Left ventricle myocardium superior (tissue), 1 donor: ENCODE results near the gene CMSS1. TPM values are rescaled to one million over a fixed set of nuclear protein-coding genes. Genes with fewer than 3 reads are reported as not detected.

ENCODE experiments used
- ATAC-seq: fragments of 200-7000 bp; cut with Tn5 transposase; one replicate; pipeline ENCODE4 v1.9.1; 2020; ENCODE audit warnings: mild to moderate bottlenecking, moderate library complexity
- DNase-seq: peaks from one replicate; pipeline ENCODE4 v3.0.0-alpha.2; 2020
- intact Hi-C: fragments of 100-400 bp; cut with micrococcal nuclease; formaldehyde crosslinking; loops from one replicate; pipeline ENCODE4 v1.11.0; 2022
- total RNA-seq: library from RNA; stranded (reverse); fragmentation: NEBNext Ultra II Directional; extraction: Animal tissue kit (Norgen Biotek cat#: 25700); gene quantifications from one replicate; pipeline ENCODE4 v1.2.1, GENCODE V29; 2021
- donor health status: DM: no; HTN: yes; CAD: no; lungs with severe emphysema.

CMSS1 gene
- total RNA-seq, 1 donor from 2014 or later: 34.5 TPM

DNA sequence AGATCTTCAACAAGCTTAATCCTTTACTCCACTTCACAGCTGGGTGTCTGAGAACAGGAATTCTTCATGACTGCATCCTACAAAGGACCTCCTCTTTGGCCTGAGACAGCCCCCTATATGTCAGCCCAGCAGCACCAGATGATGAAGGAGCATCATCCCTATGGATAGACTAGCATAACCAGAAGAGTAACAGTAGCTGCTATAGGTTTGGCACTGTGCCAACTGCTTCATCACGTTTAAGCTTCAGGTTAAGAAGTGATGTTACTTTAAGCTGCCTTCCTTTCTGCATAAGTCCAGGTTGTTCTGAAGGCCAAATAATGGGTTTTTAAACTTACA is 50.6 kb downstream of the CMSS1 start:
- no peak for ATAC-seq
- no peak for DNase-seq
- intact Hi-C loops: no loop called here

DNA sequence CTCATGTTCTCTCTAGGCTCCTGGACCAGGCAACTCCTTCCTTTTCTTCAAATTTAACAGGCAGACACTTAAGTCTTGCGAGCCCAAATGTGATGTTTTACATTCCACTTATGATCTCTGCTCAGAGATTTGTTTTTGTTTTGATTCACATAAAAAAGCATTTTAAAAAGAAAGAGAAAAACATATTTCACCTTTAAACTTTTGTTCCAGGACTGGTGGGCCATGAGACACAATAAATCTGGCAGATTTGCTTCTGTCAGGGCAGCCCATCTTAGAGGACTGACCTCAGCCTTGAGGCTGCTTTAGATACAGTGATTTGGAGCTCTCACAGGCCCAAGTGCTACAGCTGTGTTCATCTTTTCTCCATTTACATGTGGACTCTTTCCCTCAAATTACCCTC is 52.0 kb downstream of the CMSS1 start:
- DNase-seq: no peak
- intact Hi-C loops: no loop called here
- ATAC-seq: peak; percentile 34

GRCh38 chr3:99870712-99871111 is 53.0 kb downstream of the CMSS1 start:
- ATAC-seq (no peak), DNase-seq (no peak)
- intact Hi-C loops: no loop called here

DNA sequence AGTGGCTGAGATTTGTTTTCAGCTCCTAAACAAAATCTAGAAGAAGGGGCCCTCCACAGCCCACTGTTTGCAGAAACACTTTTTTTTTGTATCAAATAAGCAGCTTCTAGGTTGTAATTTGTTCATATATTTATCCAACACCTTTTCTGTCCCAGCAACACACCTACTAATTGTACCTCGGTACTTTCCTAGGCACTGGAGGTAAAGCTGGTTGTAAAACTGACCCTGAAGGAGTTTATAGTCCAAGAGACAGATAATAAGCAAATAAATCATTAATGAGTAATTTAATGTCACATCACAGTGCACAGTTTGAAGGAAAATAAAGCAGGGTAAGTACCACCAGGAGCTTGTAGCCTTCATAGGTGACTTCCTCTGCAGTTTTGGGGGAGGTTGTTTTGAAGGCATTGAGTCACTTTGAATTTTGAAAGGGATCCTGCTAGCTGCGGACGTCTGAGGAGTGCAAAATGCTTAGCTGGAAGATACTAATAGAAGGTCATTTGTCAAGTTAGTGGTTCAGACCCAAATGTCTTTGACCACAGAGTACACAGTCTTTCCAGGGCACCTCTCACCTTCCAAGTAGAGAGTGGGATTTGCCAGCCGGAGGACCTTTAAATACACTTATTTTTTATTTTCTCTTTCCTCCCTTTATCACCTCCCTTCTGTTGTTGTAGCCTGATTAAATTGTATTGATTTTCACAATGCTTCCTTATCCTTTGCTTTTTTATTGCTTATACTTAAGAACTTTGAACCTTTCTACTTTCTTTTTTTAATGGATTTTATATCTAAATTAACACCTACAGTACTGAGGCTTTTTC is 53.8 kb downstream of the CMSS1 start:
- intact Hi-C loops: no loop called here
- ATAC-seq: no peak
- DNase-seq: no peak

- no peak for ATAC-seq
- intact Hi-C loops: no loop called here
- DNase-seq: no peak
These were observed 55.2 kb downstream of the CMSS1 start for GRCh38 chr3:99872923-99873254.

- intact Hi-C loops: no loop called here
- ATAC-seq: no peak
- DNase-seq: no peak
These were observed 55.8 kb downstream of the CMSS1 start for GRCh38 chr3:99873269-99874102.

DNA sequence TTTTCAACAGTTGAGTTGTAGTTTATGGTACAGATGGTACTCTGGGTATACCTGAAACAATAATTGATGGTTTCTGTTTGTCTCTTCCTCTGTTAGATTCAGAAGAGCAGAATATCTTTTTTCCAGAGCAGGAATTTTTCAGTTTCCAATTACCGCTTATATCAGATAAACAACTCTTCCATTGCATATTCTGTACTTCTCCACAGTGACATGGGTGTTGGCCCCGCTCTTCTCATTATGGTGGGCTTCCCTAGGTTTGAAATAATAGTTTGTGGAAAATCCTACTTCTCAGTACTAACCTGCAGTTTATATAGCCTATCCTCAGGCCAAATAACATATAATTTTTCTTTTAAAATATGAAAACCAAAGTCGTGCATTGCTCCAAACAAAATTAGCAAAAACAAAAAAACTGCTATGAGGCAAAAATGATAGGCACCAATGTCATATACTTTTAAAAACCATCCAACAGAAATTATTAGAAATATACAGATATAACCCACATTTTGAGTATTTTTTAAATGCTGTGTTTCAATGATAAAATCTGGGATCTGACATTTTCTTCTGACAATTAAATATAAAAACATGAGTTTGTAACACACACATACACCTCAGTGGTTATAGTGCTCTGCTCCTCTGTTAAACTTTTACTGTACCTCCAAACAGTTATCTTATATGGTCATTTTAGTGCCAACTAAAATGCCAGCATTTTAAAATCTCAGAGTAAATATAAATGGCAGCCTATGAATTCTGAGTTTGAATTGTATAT is 56.8 kb downstream of the CMSS1 start:
- intact Hi-C loops: no loop called here
- ATAC-seq (no peak), DNase-seq (no peak)

DNA sequence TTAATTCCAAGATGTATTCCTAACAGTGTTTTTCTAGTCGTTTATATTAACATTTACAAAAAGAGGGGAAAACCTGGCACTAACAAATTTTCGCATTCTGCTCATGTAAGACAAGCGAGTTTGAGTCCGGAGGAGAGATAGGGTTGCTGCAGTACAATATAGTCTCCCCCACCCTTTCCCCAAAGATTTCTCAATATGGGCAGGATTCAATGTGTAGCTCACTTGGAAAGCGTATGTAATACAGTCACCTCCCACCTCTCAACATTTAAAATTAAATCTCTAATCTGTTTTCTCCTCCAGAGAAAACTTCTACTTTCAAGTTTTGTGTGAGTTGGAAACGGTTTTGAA is 57.9 kb downstream of the CMSS1 start:
- intact Hi-C loops: no loop called here
- DNase-seq: no peak
- ATAC-seq: peak; percentile 64

DNA sequence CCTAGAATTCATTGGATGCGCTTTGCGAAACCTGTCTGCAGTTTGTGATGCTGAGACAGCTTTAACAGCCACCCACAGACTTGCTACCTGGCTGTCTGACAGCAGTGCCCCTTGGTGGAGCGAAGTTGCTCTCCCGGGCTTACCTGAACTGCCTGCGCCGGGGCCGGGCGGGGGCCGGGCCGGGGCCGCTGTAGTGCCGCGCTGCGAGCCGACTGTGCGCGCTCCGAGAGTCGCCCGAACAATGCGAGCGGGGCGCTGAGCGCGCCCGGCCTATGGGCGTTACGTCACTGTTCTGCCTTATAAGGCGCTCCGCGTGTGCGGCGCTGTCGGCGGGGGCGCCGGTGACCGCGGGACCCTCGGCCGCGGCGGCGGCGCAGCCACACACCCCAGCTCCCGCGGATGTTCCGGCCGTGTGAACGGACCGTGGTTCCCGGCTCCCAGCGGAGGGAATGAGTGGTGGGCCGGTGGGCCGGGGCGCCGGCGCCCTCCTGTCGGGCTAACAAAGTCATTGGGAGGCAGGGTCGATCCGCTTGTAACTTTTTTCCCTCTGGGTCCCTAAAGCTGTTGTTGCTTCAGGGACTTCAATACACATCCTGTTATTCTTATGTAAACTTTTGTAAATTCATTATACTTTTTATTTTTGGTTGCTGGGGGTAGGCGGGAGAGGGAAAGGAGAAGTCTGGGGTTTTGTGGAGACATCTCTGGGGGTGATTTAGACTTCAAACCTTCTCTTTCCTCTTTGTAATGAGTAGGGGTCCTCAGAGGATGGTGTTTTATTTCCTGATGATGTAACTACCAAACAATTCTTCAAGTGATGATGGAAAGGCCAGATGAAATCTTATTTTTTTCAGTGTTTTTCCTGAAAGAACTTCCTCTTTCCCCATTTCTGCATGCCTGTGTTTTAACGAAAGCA is 58.5 kb downstream of the CMSS1 start:
- peak; percentile 97 for ATAC-seq
- intact Hi-C loops: no loop called here
- DNase-seq: peak; percentile 91

GRCh38 chr3:99877031-99877579 is 59.4 kb downstream of the CMSS1 start:
- no peak for DNase-seq
- no peak for ATAC-seq
- intact Hi-C loops: no loop called here

DNA sequence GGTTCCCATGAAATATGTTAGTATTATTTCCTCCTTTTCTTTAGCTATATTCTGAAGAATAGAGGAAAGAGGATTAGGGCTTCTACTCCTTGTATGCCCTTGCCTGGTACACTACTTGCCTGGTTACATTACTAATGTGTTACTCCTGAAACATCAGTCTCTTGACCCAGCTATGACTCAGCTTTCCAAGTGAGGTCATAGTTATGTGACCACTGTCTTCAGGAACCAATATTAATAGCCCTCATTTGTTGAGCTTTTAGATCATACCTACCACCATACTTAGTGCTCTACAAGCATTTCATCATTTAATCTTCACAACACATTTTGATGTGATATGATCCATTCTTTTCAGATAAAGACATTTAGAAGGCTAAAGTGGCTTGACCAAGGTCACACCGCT is 60.3 kb downstream of the CMSS1 start:
- DNase-seq (no peak), ATAC-seq (no peak)
- intact Hi-C loops: no loop called here

- DNase-seq (no peak), ATAC-seq (no peak)
- intact Hi-C loops: no loop called here
These were observed 61.6 kb downstream of the CMSS1 start for GRCh38 chr3:99879275-99879674.

GRCh38 chr3:99881121-99881524 is 63.5 kb downstream of the CMSS1 start:
- intact Hi-C loops: no loop called here
- DNase-seq (no peak), ATAC-seq (peak; percentile 78)

GRCh38 chr3:99882436-99883137 is 64.9 kb downstream of the CMSS1 start:
- DNase-seq: no peak
- intact Hi-C loops: no loop called here
- no peak for ATAC-seq

DNA sequence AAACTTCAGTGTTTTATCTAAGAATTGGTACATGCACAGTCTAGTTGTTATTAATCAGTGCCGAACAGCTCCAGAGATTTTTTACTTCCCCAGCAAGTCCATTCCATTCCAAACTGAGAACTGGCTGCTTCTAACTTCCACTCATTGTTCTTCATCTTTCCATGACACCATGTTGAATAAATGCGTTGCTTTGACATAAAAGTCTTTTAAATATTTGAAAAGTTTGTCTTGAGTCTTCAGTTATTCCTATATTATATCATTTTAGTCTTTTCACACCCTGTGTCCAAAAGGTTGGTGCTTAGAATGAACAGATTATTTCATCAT is 65.4 kb downstream of the CMSS1 start:
- DNase-seq: no peak
- no peak for ATAC-seq
- intact Hi-C loops: no loop called here

- intact Hi-C loops: no loop called here
- DNase-seq: no peak
- no peak for ATAC-seq
These were observed 66.0 kb downstream of the CMSS1 start for GRCh38 chr3:99883693-99884092.

DNA sequence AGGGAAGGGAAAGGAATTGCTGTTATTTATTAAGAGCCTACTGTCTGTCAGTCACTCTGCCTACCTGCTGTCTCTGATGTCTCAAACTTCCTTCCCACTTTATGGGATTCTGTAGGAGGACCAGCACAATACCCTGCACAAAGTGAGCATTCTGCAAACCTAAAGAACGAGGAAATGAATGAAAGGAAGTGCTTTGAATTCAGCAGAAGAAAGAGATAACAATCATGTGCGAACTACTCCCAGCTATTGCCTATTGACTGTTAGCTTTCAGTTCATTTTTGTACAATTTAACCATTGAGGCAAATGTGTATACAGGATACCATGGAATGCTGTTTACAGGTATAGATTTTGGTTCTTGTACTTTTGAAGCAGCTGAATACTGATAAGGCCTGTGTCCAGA is 66.8 kb downstream of the CMSS1 start:
- intact Hi-C loops: no loop called here
- ATAC-seq (no peak), DNase-seq (no peak)

DNA sequence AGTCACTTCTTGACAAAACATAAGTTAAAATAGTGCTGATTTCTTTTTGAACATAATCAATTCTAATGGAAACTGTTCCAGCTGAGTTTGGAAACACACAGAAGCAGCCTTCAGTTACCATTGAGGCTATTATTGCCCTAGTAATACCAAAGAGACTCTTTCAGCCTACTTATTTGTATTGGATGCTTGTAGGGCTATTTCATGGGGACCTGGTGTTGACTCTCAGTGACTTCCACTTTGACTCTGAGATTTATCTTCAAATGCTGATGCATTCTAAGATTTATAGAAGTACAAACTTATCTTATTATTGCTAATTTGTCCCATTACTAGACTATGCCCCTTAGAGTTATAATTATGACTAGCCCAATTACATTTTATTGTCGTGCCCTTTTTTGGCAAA is 67.4 kb downstream of the CMSS1 start:
- no peak for ATAC-seq
- no peak for DNase-seq
- intact Hi-C loops: no loop called here

- no peak for ATAC-seq
- intact Hi-C loops: no loop called here
- no peak for DNase-seq
These were observed 68.2 kb downstream of the CMSS1 start for GRCh38 chr3:99885851-99886250.
